NCI-H1092 treated with DMSO at 0.1 percent for 48 hours (cell line): ENCODE measurements around the gene CRELD2.
"Not testable (repeated sequence)": the region's sequence is repeated elsewhere in the genome, so short reads cannot be mapped to it uniquely, and the experiment has no call there.

Experiments
- DNase-seq: peaks from one replicate; lab custom pipeline; 2025; lab: John Stamatoyannopoulos, UW

Gene CRELD2

GRCh38 chr22:49945042-49945794 is 26.8 kb downstream of the CRELD2 start:
- DNase-seq, result not testable (repeated sequence)

- no peak for DNase-seq
Observed at GRCh38 chr22:49946612-49947295, 28.3 kb downstream of the CRELD2 start.

DNA sequence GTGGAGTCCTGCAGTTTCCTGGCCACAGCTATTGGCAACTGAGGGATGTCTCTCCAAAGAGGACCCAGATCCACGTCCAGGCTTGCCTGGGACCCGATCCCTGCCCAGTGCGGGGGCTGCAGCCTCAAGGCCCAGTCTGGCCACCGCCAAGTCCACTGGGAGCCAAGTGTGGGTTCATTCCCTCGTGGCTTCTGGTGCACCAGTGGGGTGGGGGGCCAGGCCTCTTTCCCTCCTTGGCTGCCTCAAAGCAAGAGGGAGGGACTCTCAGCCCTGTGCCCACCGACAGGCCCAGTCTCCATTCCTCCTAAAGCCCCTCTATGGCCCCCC is 28.8 kb downstream of the CRELD2 start:
- DNase-seq, result no peak

DNA sequence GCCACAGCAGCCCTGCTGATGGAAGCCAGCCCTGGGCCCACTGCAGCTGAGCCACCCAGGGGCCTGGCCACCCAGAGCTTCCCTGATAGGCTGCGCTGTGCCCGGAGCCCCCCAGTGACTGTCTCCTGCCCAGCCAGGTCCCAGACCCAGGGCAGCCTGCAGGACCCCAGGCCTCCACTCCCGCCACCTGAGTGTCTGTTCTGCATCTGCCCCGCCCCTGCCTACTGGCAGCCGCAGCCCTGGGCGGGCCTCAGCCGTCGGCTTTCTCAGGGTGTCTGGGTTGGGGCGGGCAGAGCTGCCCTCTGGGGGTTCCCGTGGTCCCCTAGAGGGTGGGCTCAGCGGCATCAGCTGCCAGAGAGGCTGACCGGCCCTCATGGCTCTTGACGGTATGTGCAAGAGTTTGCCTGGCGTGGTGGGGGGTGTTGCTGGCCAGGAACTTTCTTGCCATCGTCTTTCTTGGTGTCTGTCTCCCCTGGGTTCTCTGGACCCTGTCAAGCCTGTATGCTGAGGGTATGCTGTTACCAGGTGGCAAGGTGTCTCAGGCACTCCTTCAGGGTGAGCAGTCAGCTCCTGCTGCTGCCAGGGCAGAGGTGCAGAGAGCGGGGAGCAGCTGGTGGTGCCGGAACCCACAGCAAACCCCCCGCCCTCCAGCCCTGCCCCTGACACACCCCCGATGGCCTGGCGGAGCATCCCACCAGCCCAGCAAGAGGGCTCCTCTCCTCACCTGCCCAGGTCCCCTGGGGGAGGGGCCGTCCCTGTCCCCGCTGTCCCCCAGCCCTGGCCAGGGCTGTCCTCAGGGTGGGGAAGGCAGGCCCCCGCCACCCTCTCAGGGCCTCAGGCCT is 29.9 kb downstream of the CRELD2 start:
- no peak for DNase-seq

- no peak for DNase-seq
Observed at GRCh38 chr22:49948958-49949913, 30.8 kb downstream of the CRELD2 start.

DNA sequence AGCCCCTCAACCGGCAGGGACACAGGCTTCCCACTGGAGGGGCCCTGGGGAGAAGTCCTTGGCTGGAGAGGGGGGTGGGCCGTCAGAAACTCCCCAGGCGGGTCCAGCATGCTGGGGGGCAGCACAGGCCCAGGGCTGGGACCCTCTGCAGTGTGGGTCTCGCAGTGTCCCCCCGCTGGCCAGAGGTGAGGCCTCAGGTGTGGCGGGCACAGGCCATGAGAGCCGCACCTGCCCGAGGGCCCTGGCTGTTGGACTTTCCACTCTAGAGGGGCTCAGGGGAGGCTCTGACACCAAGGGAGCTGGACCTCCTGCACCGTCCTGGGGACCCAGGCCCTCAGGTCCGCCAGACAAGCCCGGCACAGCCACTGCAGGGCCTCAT is 31.5 kb downstream of the CRELD2 start:
- DNase-seq, result no peak

GRCh38 chr22:49950396-49950994 is 32.1 kb downstream of the CRELD2 start:
- DNase-seq, result no peak

GRCh38 chr22:49951000-49951677 is 32.7 kb downstream of the CRELD2 start:
- DNase-seq, result no peak

- no peak for DNase-seq
Observed at GRCh38 chr22:49951678-49951985, 33.2 kb downstream of the CRELD2 start.

DNA sequence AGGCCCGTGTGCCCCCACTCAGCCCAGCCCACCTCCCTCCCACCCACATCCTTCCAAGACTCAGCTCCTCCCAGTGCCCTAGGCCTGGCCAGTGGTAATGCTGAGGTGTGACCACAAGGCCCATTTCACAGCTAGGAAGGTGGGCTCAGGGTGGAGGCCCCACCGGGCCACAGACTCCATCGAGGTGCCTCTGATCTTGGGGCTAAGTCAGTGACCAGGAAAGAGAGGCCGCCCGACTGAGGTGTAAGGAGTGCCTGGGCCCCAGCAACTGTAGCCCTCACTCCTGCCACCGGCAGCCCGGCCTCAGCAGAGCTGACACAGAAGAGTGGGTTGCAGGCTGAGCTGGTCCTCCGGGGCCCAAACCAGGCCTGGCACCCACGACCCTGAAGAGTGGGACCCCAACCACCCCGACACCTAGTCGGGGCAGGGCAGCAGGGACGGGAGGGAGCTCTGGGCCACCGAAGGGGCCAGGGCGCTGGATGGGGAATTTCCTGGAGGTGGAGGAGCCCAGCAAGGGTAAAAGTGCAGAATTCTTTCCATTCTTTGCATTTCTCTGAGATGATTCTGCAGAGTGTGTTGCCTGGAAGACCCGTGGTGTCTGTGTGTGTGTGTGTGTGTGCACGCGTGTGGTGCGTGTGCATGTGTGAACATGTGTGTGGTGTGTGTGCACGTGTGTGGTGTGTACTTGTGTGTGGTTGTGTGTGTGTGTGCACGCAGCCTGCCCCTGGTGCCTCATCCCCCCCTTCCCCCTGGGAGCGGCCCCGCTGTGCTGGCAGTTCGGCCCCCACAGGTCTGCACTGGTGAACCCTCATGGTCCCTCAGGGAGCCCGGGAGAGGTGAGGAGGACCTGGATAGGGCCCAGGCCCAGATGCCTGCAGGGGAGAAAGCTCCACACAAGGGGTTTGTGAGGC is 33.8 kb downstream of the CRELD2 start:
- DNase-seq, result no peak

GRCh38 chr22:49953027-49953679 is 34.7 kb downstream of the CRELD2 start:
- DNase-seq, result no peak

DNA sequence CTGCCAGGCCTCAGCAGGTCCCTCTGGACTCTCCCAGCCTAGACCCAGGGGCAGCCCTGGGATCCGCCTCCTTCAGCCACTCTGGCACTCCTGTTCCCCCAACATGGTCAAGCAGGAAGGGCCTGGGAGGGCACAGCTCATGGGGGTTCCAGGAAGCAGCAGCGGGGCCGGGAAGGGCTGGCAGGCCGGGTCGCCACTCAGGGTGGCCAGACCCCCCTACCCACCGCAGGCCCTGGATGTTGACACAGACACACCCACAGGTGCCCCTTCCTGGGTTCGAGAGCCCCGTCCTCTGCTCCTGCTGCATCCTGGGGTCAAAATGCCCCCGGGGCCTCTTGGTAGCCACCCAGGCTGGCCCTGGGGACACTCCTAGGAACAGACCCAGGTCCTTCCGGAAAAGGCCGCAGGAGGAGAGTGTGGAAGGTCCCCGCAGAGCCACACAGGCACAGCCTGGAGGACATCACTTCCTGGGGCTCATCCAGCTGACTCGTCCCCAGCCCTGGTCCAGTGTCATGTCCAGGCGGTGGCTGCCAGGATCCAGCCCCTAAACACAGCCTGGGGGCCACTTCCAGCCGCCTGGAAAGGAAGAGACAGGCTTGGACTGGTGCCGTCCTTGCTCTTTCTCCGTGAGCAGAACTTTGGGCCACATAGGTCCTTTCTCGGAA is 35.4 kb downstream of the CRELD2 start:
- no peak for DNase-seq

DNA sequence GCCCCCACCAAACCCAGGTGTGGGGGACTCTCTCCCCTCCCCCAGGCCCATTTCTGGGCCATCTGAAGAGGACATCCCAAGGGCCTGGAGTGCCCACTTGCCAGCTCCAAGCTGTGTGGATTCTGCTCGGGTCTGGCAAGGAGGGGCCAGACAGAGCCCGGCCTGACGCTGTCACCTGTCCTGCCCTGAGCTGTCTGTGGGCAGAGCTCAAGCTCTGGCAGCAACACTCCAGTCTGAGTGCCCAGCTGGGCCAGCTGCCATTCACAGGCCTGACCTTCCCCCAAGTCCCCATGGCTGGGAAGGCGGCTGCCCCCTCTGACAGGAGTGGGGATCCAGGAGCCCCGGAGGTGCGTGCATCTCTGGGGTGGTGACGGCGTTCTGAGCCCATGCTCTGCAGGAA is 35.9 kb downstream of the CRELD2 start:
- DNase-seq, result no peak

DNA sequence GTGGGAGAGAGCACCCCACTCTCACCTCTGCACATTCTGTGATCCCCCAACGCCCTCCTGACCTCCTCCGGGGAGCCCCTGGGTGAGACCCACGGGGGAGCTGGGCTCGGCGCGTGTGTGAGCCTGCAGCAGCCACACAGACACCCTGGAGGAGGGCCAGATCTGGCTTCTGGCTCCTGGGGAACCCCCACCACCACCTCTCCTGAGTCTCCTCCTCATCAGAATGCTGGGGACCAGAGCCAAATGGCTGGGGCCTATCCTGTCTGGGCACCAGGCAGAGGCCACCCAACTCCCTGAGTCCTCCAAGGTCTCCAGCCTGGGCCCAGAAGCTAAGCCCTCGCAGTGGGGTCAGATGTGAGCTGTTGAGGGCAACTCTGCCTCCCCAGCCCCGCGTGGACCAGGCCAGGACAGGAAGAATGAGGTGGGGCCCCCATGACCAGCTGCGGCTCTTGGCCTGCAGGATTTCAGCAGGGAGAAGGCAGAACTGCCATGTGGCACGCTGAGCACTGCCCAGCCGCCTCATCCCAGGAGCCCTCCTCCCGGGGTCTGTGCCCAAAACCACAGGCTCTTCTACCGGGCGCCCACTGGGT is 36.7 kb downstream of the CRELD2 start:
- DNase-seq, result no peak

GRCh38 chr22:49955581-49956417 is 37.4 kb downstream of the CRELD2 start:
- DNase-seq, result no peak

- DNase-seq, result no peak
Observed at GRCh38 chr22:49956418-49956770, 38.0 kb downstream of the CRELD2 start.
